ENCODE data around the gene TBC1D14. TPM values are rescaled to one million over a fixed set of nuclear protein-coding genes. Genes with fewer than 3 reads are reported as not detected.

The TBC1D14 gene
- total and polyA plus RNA-seq, 10 of the 15 experiments (the other 5 are each of a cell fraction or from before 2014, with no cell fraction given): 0.87 to 39.3 (median 30.1) TPM

GRCh38 chr4:6957148-6957520 is 47.5 kb downstream of the TBC1D14 start:
- in situ Hi-C loops (cut with MboI) (no loop called here), intact Hi-C loops (cut with micrococcal nuclease; ENCODE audit: unreplicated experiment) (no loop called here)
- no peak for DNase-seq (ENCODE audit: low read depth, low spot score)
- SMC1A ChIA-PET (ENCODE audit: uncharacterized antibody, unreplicated experiment): interaction anchor here (0.7 kb wide), 1 partner anchor 57 kb away, joined by 3 read pairs; no protein-coding TSS in a partner anchor
- POLR2A ChIA-PET: no interaction called here
- Histone ChIP-seq H2AFZ (ENCODE audit: control insufficient read depth, low read depth, low read length) (no peak overlapping the region), H3K27me3 (replicated peaks in 1 of 2; ENCODE audit: control insufficient read depth in 2 of 2, insufficient read depth in 2 of 2, low read length in 1 of 2) (no peaks in the 10 kb centered on the region), H4K20me1 (ENCODE audit: control insufficient read depth, insufficient read depth) (no peaks in the 10 kb centered on the region), H3K79me2 (ENCODE audit: control insufficient read depth, insufficient read depth, low read length) (no peaks in the 10 kb centered on the region; the same call in 1 of the 2 replicates), H3K36me3 (ENCODE audit: control insufficient read depth in 2 of 2, insufficient read depth in 2 of 2, low read length in 1 of 2) (no peaks in the 10 kb centered on the region; a peak in 2 of 4 replicates), H3K9me3 (replicated peaks; ENCODE audit: control insufficient read depth, insufficient read depth, low read length) (no peaks in the 10 kb centered on the region), H3K4me3 (no peak overlapping the region), H3K27ac (ENCODE audit: control insufficient read depth, insufficient read depth) (no peak overlapping the region), H3K4me2 (ENCODE audit: control insufficient read depth, insufficient read depth) (no peak overlapping the region), H3K4me1 (ENCODE audit: control insufficient read depth, insufficient read depth, low read length) (no peaks in the 10 kb centered on the region), H3K9ac (ENCODE audit: control insufficient read depth, insufficient read depth, low read length) (no peak overlapping the region)
- no peak for TF ChIP-seq SMAD5 (IDR thresholded peaks at IDR 0.05; ENCODE audit: low read depth)
- TF ChIP-seq TCF12 (IDR thresholded peaks at IDR 0.05; ENCODE audit: low read depth, low read length): no peak
- no peak for TF ChIP-seq ZNF24 (IDR thresholded peaks at IDR 0.05)
- no peak for TF ChIP-seq DPF2 (IDR thresholded peaks at IDR 0.05)
- RAD21 ChIA-PET (ENCODE audit: unreplicated experiment): no interaction called here
- ATAC-seq: no peak
- 93% methylated on average over 6 of the region's 6 CpGs for WGBS (ENCODE audit: insufficient coverage, insufficient replicate concordance, low lambda C conversion rate, missing lambda C conversion rate)
- FAIRE-seq: no peak
- CTCF ChIA-PET: no interaction called here
- no TSS peak for BruUV-seq (replicated peaks)

- intact Hi-C loops (cut with micrococcal nuclease; ENCODE audit: unreplicated experiment) (no loop called here), in situ Hi-C loops (cut with MboI) (no loop called here)
- FAIRE-seq (no peak), DNase-seq (ENCODE audit: low read depth, low spot score) (no peak), ATAC-seq (no peak)
- no peak for TF ChIP-seq SPI1 (IDR thresholded peaks at IDR 0.05; ENCODE audit: borderline replicate concordance, insufficient read depth, low read depth, low read length)
- no peak for TF ChIP-seq DPF2 (IDR thresholded peaks at IDR 0.05)
- no peak for TF ChIP-seq SMAD5 (IDR thresholded peaks at IDR 0.05; ENCODE audit: low read depth)
- no peak for TF ChIP-seq LARP7 (IDR thresholded peaks at IDR 0.05)
- no peak for TF ChIP-seq PAX8 (IDR thresholded peaks at IDR 0.05)
- TF ChIP-seq ESRRA (IDR thresholded peaks at IDR 0.05; ENCODE audit: low read length): no peak
- no peak for TF ChIP-seq ZNF592 (IDR thresholded peaks at IDR 0.05)
- no peak for TF ChIP-seq BCL3 (IDR thresholded peaks at IDR 0.05; ENCODE audit: borderline replicate concordance, insufficient read depth, low read depth, low read length, poor library complexity, severe bottlenecking)
- TF ChIP-seq MTA2 (IDR thresholded peaks at IDR 0.05; ENCODE audit: low read depth): no peak
- no peak for TF ChIP-seq MYB (IDR thresholded peaks at IDR 0.05; ENCODE audit: borderline replicate concordance, low read depth, low read length)
- TF ChIP-seq RBBP5 (conservative IDR thresholded peaks at IDR 0.05): no peak
- TF ChIP-seq TBL1XR1 (IDR thresholded peaks at IDR 0.05; ENCODE audit: low read depth, low read length): no peak
- BruUV-seq (replicated peaks): no TSS peak
- Histone ChIP-seq H2AFZ (ENCODE audit: control insufficient read depth, low read depth, low read length) (no peak overlapping the region), H3K4me1 (ENCODE audit: control insufficient read depth, insufficient read depth, low read length) (peaks cover 5% of the 10 kb centered on the region), H3K9me3 (replicated peaks; ENCODE audit: control insufficient read depth, insufficient read depth, low read length) (no peaks in the 10 kb centered on the region), H3K4me2 (ENCODE audit: control insufficient read depth, insufficient read depth) (no peak overlapping the region), H3K27ac (ENCODE audit: control insufficient read depth, insufficient read depth) (no peak overlapping the region), H3K79me2 (ENCODE audit: control insufficient read depth, insufficient read depth, low read length) (no peaks in the 10 kb centered on the region; the same call in none of the 2 replicates), H4K20me1 (ENCODE audit: control insufficient read depth, insufficient read depth) (no peaks in the 10 kb centered on the region), H3K27me3 (replicated peaks in 1 of 2; ENCODE audit: control insufficient read depth in 2 of 2, insufficient read depth in 2 of 2, low read length in 1 of 2) (no peaks in the 10 kb centered on the region), H3K4me3 (no peak overlapping the region), H3K9ac (ENCODE audit: control insufficient read depth, insufficient read depth, low read length) (no peak overlapping the region), H3K36me3 (ENCODE audit: control insufficient read depth in 2 of 2, insufficient read depth in 2 of 2, low read length in 1 of 2) (no peaks in the 10 kb centered on the region; a peak in 2 of 4 replicates)
- POLR2A ChIA-PET: no interaction called here
- CTCF ChIA-PET: no interaction called here
- 80% methylated on average over 5 of the region's 5 CpGs for WGBS (ENCODE audit: insufficient coverage, insufficient replicate concordance, low lambda C conversion rate, missing lambda C conversion rate)
- SMC1A ChIA-PET (ENCODE audit: uncharacterized antibody, unreplicated experiment): no interaction called here
- RAD21 ChIA-PET (ENCODE audit: unreplicated experiment): no interaction called here
Measured at GRCh38 chr4:6957994-6958393, 48.4 kb downstream of the TBC1D14 start.
